H9 (cell line): ENCODE data around the gene MUC2. TPM values are rescaled to one million over a fixed set of nuclear protein-coding genes. Genes with fewer than 3 reads are reported as not detected.

ENCODE experiments used
- DNase-seq: peaks from one replicate; pipeline ENCODE4 v3.0.0-alpha.2; 2017
- H2AFZ ChIP-seq: one replicate; pipeline ENCODE4 v1.6.1; 2013; ENCODE audit warnings: mild to moderate bottlenecking, low read length, control low read depth, moderate library complexity
- H2AK5ac ChIP-seq: 2 replicates; pipeline ENCODE4 v1.6.1; 2013; ENCODE audit warnings: low read length, control low read depth, mixed read lengths; ENCODE audit not compliant: insufficient read length
- H2BK120ac ChIP-seq: one replicate; pipeline ENCODE4 v1.6.1; 2013; ENCODE audit warnings: low read depth, mild to moderate bottlenecking, low read length, control low read depth, inconsistent platforms; ENCODE audit not compliant: poor library complexity, severe bottlenecking
- H2BK12ac ChIP-seq: 2 replicates; pipeline ENCODE4 v1.6.1; 2013; ENCODE audit warnings: low read length, control low read depth, mixed read lengths, low read depth; ENCODE audit not compliant: insufficient read length
- H2BK15ac ChIP-seq: 2 replicates; pipeline ENCODE4 v1.6.1; 2013; ENCODE audit warnings: low read depth, low read length, control low read depth
- H2BK20ac ChIP-seq: one replicate; pipeline ENCODE4 v1.6.1; 2013; ENCODE audit warnings: low read depth, mild to moderate bottlenecking, low read length, control low read depth, inconsistent platforms; ENCODE audit not compliant: poor library complexity, severe bottlenecking
- H2BK5ac ChIP-seq: 2 replicates; pipeline ENCODE4 v1.6.1; 2013; ENCODE audit warnings: low read length, control low read depth, mixed read lengths; ENCODE audit not compliant: insufficient read length
- H3K14ac ChIP-seq: 2 replicates; pipeline ENCODE4 v1.6.1; 2013; ENCODE audit warnings: low read length, control low read depth; ENCODE audit not compliant: insufficient read depth
- H3K18ac ChIP-seq: 2 replicates; pipeline ENCODE4 v1.6.1; 2013; ENCODE audit warnings: low read depth, mild to moderate bottlenecking, mixed read lengths, low read length, control low read depth; ENCODE audit not compliant: insufficient read length
- H3K23ac ChIP-seq: 2 replicates; pipeline ENCODE4 v1.6.1; 2013; ENCODE audit warnings: low read length, control low read depth, mixed read lengths, low read depth; ENCODE audit not compliant: insufficient read length
- H3K23me2 ChIP-seq: 2 replicates; pipeline ENCODE4 v1.6.1; 2013; ENCODE audit warnings: low read depth, mild to moderate bottlenecking, mixed read lengths, low read length, control low read depth; ENCODE audit not compliant: insufficient read length, poor library complexity, severe bottlenecking
- H3K27ac ChIP-seq: 2 replicates; pipeline ENCODE4 v1.5.1; 2013; ENCODE audit warnings: low read length, control low read depth, mixed read lengths, low read depth; ENCODE audit not compliant: insufficient read length
- H3K27me3 ChIP-seq: 2 replicates; pipeline ENCODE4 v1.6.1; 2013; ENCODE audit warnings: low read length, control low read depth, inconsistent platforms; ENCODE audit not compliant: insufficient read depth
- H3K4ac ChIP-seq: 2 replicates; pipeline ENCODE4 v1.6.1; 2013; ENCODE audit warnings: low read depth, mild to moderate bottlenecking, control low read depth, inconsistent platforms, low read length, moderate library complexity
- H3K4me1 ChIP-seq: 2 replicates; pipeline ENCODE4 v1.6.1; 2013; ENCODE audit warnings: low read length, control low read depth, inconsistent platforms; ENCODE audit not compliant: insufficient read depth
- H3K4me2 ChIP-seq: 2 replicates; pipeline ENCODE4 v1.6.1; 2013; ENCODE audit warnings: low read length, control low read depth, mixed read lengths; ENCODE audit not compliant: insufficient read length, insufficient read depth
- H3K56ac ChIP-seq: 2 replicates; pipeline ENCODE4 v1.6.1; 2013; ENCODE audit warnings: low read depth, mild to moderate bottlenecking, mixed read lengths, low read length, control low read depth; ENCODE audit not compliant: insufficient read length
- H3K79me1 ChIP-seq: 2 replicates; pipeline ENCODE4 v1.6.1; 2013; ENCODE audit warnings: low read depth, mild to moderate bottlenecking, moderate library complexity, low read length, control low read depth, inconsistent platforms; ENCODE audit not compliant: insufficient read depth, poor library complexity, severe bottlenecking
- H3K79me2 ChIP-seq: 2 replicates; pipeline ENCODE4 v1.6.1; 2013; ENCODE audit warnings: low read length, control low read depth, inconsistent platforms; ENCODE audit not compliant: insufficient read depth
- H3K9ac ChIP-seq: 2 replicates; pipeline ENCODE4 v1.6.1; 2013; ENCODE audit warnings: low read length, control low read depth, mixed read lengths; ENCODE audit not compliant: insufficient read length; ENCODE audit errors: extremely low read depth
- H3K9me3 ChIP-seq: one replicate; pipeline ENCODE4 v1.6.1; 2013; ENCODE audit warnings: low read depth, low read length, inconsistent platforms; ENCODE audit not compliant: control insufficient read depth
- H3T11ph ChIP-seq: one replicate; pipeline ENCODE4 v1.6.1; 2013; ENCODE audit warnings: mild to moderate bottlenecking, low read length, control low read depth, inconsistent platforms
- H4K20me1 ChIP-seq: one replicate; pipeline ENCODE4 v1.6.1; 2013; ENCODE audit not compliant: control insufficient read depth, insufficient read length, insufficient read depth
- H4K5ac ChIP-seq: 2 replicates; pipeline ENCODE4 v1.6.1; 2013; ENCODE audit warnings: low read depth, mild to moderate bottlenecking, mixed read lengths, low read length, control low read depth; ENCODE audit not compliant: insufficient read length
- H4K8ac ChIP-seq: replicated peaks from 2 replicates; pipeline ENCODE4 v1.6.1; 2013; ENCODE audit warnings: low read length, control low read depth, mixed read lengths, low read depth; ENCODE audit not compliant: insufficient read length
- H4K91ac ChIP-seq: 2 replicates; pipeline ENCODE4 v1.6.1; 2013; ENCODE audit warnings: low read depth, mild to moderate bottlenecking, moderate library complexity, mixed read lengths, low read length, control low read depth; ENCODE audit not compliant: insufficient read length
- H3K27ac Mint-ChIP-seq, 3 experiments: 2 replicates in 2 of 3; 3 replicates in 1 of 3; pipeline ENCODE4 v1.8.0; 2020 to 2021; ENCODE audit warnings: mixed read lengths in 3 of 3, mild to moderate bottlenecking in 1 of 3, moderate library complexity in 1 of 3
- H3K27me3 Mint-ChIP-seq: 2 replicates; pipeline ENCODE4 v1.8.0; 2021; ENCODE audit warnings: low read depth, mild to moderate bottlenecking, moderate library complexity, mixed read lengths
- H3K36me3 Mint-ChIP-seq, 3 experiments: 2 replicates in 2 of 3; 3 replicates in 1 of 3; pipeline ENCODE4 v1.8.0; 2020 to 2021; ENCODE audit warnings: low read depth in 3 of 3, mixed read lengths in 3 of 3; ENCODE audit not compliant: insufficient read depth in 1 of 3
- H3K4me1 Mint-ChIP-seq, 2 experiments: 2 replicates each; pipeline ENCODE4 v1.8.0; 2020; ENCODE audit warnings: mixed read lengths in 2 of 2
- H3K4me3 Mint-ChIP-seq, 2 experiments: 2 replicates in 1 of 2; 3 replicates in 1 of 2; pipeline ENCODE4 v1.8.0; 2020 to 2021; ENCODE audit warnings: mild to moderate bottlenecking in 2 of 2, mixed read lengths in 2 of 2, moderate library complexity in 1 of 2
- H3K9me3 Mint-ChIP-seq, 2 experiments: 2 replicates in 1 of 2; 3 replicates in 1 of 2; pipeline ENCODE4 v1.8.0; 2020; ENCODE audit warnings: mild to moderate bottlenecking in 2 of 2, mixed read lengths in 2 of 2, moderate library complexity in 1 of 2
- CTCF ChIP-seq: fragments of 200-600 bp; sonication (generic); conservative IDR thresholded peaks from 3 replicates; pipeline ENCODE4 v1.8.0; 2021; ENCODE audit warnings: antibody characterized with exemption, mild to moderate bottlenecking
- WGBS: extraction: QIAGEN DNeasy Blood & Tissue Kit; methylation state at CpG from one replicate; pipeline ENCODE4 v1.1.7; 2013; ENCODE audit warnings: missing lambda C conversion rate, low lambda C conversion rate, mixed read lengths; ENCODE audit not compliant: insufficient read length; ENCODE audit errors: extremely low coverage; 5-methylcytosine and 5-hydroxymethylcytosine counted together
- total RNA-seq: library from RNA; stranded (reverse); gene quantifications from 2 replicates; pipeline ENCODE4 v1.2.1, GENCODE V29; 2021

Gene MUC2
- total RNA-seq, 1 experiment from 2014 or later: not detected

- H3K4me1 ChIP-seq: no peaks in the 10 kb centered on the region
- H2BK12ac ChIP-seq: no peak overlapping the region
- no peak overlapping the region for H3K9ac ChIP-seq
- no peak overlapping the region for H4K8ac ChIP-seq
- no peak overlapping the region for H2AK5ac ChIP-seq
- Mint-ChIP-seq H3K4me1 (no peaks in the 10 kb centered on the region), H3K9me3 (peaks cover 0 to 28% of the 10 kb centered on the region in 2 experiments; a peak in 4 of 5 replicates), H3K36me3 (peaks cover 0 to 3% (median 2%) of the 10 kb centered on the region in 3 experiments; a peak in 1 of 7 replicates), H3K27me3 (peaks cover 6% of the 10 kb centered on the region; the same call in 1 of the 2 replicates), H3K4me3 (no peak overlapping the region), H3K27ac (no peak overlapping the region)
- no peak for TF ChIP-seq CTCF
- H3K4ac ChIP-seq: no peak overlapping the region
- H3K9me3 ChIP-seq: no peaks in the 10 kb centered on the region
- H2BK5ac ChIP-seq: no peak overlapping the region
- no peak overlapping the region for H3K27ac ChIP-seq
- H3K14ac ChIP-seq: no peak overlapping the region
- no peak overlapping the region for H3K23ac ChIP-seq
- no peak overlapping the region for H3T11ph ChIP-seq
- no CpG with 5 or more reads among the region's 1 CpG for WGBS
- H2AFZ ChIP-seq: no peak overlapping the region
- H4K91ac ChIP-seq: no peak overlapping the region
- H3K27me3 ChIP-seq: no peaks in the 10 kb centered on the region
- no peak overlapping the region for H2BK15ac ChIP-seq
- no peak overlapping the region for H2BK20ac ChIP-seq
- no peak overlapping the region for H2BK120ac ChIP-seq
- no peak overlapping the region for H3K56ac ChIP-seq
- H4K20me1 ChIP-seq: peaks cover 2% of the 10 kb centered on the region
- H4K5ac ChIP-seq: no peak overlapping the region
- H3K79me2 ChIP-seq: no peaks in the 10 kb centered on the region
- H3K79me1 ChIP-seq: no peaks in the 10 kb centered on the region
- no peak for DNase-seq
- no peak overlapping the region for H3K18ac ChIP-seq
- no peaks in the 10 kb centered on the region for H3K23me2 ChIP-seq
- H3K4me2 ChIP-seq: no peak overlapping the region
Measured at GRCh38 chr11:1106387-1106786, 31.7 kb downstream of the MUC2 start.
